Measurements from ENCODE around the gene COMMD3.

The COMMD3 gene

DNA sequence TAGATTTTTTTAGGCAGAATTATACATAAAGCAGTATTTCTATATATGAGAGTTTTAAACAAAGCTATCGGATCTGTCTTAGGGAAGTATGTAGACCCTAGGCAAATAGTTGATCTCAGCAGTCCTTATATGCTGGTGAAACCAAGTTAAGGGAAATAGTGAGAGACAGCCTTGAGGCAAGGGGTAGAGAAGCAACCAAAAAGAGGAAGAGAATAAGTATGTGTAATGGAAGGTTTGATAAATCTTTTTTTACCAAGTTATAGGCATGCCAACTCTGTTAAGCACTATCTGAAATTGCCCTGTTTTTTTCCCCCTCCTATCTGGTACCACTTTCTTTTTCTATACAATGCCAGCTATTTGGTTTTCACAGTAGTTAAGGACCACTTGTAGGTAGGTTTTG lies 49.0 kb downstream of the COMMD3 start:
- TF ChIP-seq, protein P1, sequence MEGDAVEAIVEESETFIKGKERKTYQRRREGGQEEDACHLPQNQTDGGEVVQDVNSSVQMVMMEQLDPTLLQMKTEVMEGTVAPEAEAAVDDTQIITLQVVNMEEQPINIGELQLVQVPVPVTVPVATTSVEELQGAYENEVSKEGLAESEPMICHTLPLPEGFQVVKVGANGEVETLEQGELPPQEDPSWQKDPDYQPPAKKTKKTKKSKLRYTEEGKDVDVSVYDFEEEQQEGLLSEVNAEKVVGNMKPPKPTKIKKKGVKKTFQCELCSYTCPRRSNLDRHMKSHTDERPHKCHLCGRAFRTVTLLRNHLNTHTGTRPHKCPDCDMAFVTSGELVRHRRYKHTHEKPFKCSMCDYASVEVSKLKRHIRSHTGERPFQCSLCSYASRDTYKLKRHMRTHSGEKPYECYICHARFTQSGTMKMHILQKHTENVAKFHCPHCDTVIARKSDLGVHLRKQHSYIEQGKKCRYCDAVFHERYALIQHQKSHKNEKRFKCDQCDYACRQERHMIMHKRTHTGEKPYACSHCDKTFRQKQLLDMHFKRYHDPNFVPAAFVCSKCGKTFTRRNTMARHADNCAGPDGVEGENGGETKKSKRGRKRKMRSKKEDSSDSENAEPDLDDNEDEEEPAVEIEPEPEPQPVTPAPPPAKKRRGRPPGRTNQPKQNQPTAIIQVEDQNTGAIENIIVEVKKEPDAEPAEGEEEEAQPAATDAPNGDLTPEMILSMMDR (IDR thresholded peaks at IDR 0.05; ENCODE audit: low read depth, low read length) = no peak
- no peak for DNase-seq
- Histone ChIP-seq H3K9me3 (no peaks in the 10 kb centered on the region), H3K4me3 (ENCODE audit: low read depth, low read length) (no peak overlapping the region), H3K36me3 (no peaks in the 10 kb centered on the region), H3K4me1 (no peaks in the 10 kb centered on the region), H3K27me3 (no peaks in the 10 kb centered on the region)

DNA sequence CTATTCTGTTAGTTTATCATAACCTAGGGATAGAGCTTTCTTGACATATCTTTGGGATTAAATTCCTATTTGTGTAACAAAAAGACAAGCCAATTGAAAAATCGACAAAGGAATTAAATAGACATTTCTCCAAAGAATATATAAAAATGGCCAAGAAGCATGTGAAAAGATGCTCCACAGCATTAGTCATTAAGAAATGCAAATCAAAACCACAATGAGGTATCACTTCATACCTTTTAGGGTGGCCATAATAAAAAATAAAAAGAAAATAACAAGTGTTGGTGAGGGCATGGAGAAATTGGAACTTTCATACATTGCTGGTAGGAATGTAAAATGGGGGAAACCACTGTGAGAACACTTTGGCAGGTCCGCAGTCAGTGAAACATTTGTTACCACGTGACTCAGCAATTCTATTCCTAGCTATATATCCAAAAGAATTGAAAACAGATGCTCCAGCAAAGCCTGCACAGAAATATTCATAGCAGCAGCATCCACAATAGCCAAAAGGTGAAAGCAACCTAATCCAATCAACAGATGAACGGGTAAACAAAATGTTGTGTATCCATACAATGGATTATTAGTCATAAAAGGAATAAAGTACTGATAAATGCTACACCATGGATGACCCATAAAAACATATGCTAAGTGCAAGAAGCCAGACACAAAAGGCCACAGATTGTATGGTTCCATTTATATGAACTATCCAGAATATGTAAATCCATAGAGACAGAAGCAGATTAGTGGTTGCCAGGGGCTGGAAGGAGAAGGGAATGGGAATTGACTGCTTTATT lies 49.7 kb downstream of the COMMD3 start:
- Histone ChIP-seq H3K4me1 (no peaks in the 10 kb centered on the region), H3K9me3 (no peaks in the 10 kb centered on the region), H3K27me3 (no peaks in the 10 kb centered on the region), H3K4me3 (ENCODE audit: low read depth, low read length) (no peak overlapping the region), H3K36me3 (no peaks in the 10 kb centered on the region)
- TF ChIP-seq, protein P1 (IDR thresholded peaks at IDR 0.05; ENCODE audit: low read depth, low read length) = no peak
- no peak for DNase-seq

GRCh38 chr10:22366435-22366703 lies 50.2 kb downstream of the COMMD3 start:
- Histone ChIP-seq H3K4me1 (no peaks in the 10 kb centered on the region), H3K4me3 (ENCODE audit: low read depth, low read length) (no peak overlapping the region), H3K27me3 (no peaks in the 10 kb centered on the region), H3K9me3 (no peaks in the 10 kb centered on the region), H3K36me3 (no peaks in the 10 kb centered on the region)
- TF ChIP-seq, protein P1 (IDR thresholded peaks at IDR 0.05; ENCODE audit: low read depth, low read length) = no peak
- no peak for DNase-seq

DNA sequence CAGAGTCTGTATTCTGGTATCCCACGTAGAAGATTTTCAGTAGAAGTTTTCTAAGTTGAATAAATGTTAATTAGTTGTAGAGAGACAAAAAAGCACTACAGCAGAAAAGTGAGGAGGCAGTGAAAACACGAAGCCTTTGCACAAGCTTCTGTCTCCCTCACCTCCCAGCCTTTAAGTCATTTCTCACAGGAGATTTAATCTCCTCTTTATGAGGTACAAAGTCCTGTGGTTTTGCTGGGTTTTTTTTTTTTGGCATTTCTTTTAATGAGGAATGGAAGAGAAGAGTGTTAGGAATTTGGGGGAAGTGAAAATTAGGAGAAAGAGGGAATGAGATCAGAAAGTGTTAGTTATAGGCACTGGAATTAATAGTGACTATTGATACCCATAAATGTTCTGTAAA lies 50.6 kb downstream of the COMMD3 start:
- no peaks in the 10 kb centered on the region for H3K27me3 ChIP-seq
- H3K4me3 ChIP-seq (ENCODE audit: low read depth, low read length) = no peak overlapping the region
- H3K4me1 ChIP-seq = no peaks in the 10 kb centered on the region
- no peaks in the 10 kb centered on the region for H3K36me3 ChIP-seq
- DNase-seq = no peak
- TF ChIP-seq, protein P1 (IDR thresholded peaks at IDR 0.05; ENCODE audit: low read depth, low read length) = no peak
- no peaks in the 10 kb centered on the region for H3K9me3 ChIP-seq

DNA sequence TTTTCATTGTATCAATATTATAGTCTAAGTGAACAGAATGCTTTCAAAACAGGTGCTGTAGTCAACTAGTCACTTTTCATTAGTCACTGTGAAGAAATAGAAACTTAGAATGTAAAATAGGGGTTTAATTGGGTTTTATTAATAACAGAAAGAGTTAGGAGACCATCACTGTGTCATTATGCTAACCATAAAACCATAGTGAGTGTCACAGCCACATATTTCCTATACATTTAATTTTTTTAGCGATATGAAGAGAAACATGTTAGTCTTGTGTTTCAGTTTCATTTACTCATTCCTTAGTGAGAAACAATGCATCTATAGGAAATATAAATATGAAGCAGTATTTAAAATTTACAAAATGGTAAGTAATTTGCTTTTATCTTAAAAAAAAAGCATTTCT lies 51.3 kb downstream of the COMMD3 start:
- H3K36me3 ChIP-seq = no peaks in the 10 kb centered on the region
- H3K4me1 ChIP-seq = no peaks in the 10 kb centered on the region
- TF ChIP-seq, protein P1 (IDR thresholded peaks at IDR 0.05; ENCODE audit: low read depth, low read length) = no peak
- no peak overlapping the region for H3K4me3 ChIP-seq (ENCODE audit: low read depth, low read length)
- no peak for DNase-seq
- H3K27me3 ChIP-seq = no peaks in the 10 kb centered on the region
- H3K9me3 ChIP-seq = no peaks in the 10 kb centered on the region

DNA sequence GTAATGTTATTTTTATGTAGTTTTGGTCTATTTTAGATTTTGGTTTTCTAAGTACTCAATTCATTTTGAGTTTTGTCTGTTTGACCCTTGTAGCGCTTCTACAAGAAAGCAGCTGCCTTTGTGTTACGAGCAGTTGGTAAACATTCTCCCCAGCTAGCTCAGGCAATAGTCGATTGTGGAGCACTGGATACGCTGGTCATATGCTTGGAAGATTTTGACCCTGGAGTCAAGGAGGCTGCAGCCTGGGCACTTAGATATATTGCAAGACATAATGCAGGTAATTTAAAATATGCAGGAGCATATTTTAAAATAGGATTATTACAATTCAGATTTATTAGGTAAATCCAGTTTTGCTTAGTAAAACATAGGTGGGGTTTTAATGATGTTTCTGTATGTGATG lies 52.2 kb downstream of the COMMD3 start:
- H3K36me3 ChIP-seq = no peaks in the 10 kb centered on the region
- H3K9me3 ChIP-seq = no peaks in the 10 kb centered on the region
- no peak overlapping the region for H3K4me3 ChIP-seq (ENCODE audit: low read depth, low read length)

More for the DNA sequence above, 52.2 kb downstream of the COMMD3 start:
- H3K27me3 ChIP-seq = no peaks in the 10 kb centered on the region
- TF ChIP-seq, protein P1 (IDR thresholded peaks at IDR 0.05; ENCODE audit: low read depth, low read length) = no peak
- DNase-seq = no peak
- no peaks in the 10 kb centered on the region for H3K4me1 ChIP-seq

All from BE2C (cell line).